ENCODE measurements around the gene KCNH2.

The KCNH2 gene

DNA sequence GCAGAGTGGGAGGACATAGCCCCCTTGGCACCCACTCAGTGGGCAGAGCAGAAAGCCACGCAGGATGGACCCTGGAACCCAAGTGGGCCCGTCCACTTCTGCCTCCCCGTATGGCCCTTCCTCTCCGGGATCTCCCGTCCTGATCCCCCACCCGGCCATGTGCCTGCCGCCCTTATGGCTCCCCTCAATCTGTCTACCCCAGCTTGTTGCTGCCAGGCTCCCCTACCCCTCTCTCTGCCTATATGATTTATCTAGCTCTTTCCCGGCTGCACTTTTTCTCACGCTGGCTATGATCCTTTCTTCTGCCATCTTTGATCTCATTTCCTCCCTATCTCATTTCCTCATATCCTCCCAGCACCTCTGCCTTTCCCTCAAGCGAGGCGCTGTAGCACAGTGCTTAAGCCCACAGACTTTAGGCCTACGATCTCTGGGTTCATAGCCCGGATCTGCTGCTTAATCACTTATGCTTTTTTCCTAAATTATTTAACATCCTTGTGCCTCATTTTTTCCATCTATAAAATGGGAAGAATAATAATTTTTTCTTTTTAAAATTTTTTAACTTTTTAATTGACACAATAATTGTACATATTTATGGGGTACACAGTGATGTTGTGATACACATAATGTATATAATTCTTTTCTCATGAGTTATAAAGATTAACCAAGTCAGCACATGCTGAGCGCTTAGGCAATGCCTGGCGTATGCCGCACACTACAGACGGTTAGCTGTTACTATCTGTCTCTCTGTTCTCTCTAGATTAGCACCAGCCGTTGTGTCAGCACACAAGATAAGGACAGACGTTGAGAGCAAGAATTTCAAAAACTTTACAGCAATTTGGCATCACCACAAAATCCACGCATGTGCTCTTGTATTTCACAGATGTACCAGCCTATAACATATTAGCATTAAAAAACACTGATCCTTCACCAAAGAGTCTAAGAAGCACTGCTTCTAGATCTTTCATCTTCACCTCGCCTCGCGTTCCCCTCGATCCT lies 18.1 kb downstream of the KCNH2 start:
- no peak for DNase-seq (ENCODE audit: low spot score)

DNA sequence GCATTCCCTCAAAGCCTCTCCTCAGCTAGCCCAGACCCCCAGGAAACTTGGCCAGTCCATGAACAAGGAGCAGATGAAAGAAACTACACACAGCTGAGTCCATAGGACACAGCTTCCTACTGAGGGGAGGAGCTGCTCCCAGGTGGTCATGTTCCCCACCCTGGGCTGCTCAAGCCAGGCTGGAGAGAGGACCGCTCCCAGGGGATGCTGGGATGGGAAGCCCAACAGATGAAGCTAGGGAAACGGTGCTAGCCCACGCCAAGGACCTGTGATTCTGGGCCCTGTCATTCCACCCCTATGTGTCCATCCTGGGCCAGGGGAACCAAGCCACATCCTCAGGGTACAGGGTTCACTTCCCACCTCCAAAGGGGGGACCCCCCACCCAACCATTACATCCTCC lies 19.0 kb downstream of the KCNH2 start:
- no peak for DNase-seq (ENCODE audit: low spot score)

- no peak for DNase-seq (ENCODE audit: low spot score)
Observed at GRCh38 chr7:150958597-150958996, 19.5 kb downstream of the KCNH2 start.

GRCh38 chr7:150958062-150958552 lies 20.0 kb downstream of the KCNH2 start:
- no peak for DNase-seq (ENCODE audit: low spot score)

DNA sequence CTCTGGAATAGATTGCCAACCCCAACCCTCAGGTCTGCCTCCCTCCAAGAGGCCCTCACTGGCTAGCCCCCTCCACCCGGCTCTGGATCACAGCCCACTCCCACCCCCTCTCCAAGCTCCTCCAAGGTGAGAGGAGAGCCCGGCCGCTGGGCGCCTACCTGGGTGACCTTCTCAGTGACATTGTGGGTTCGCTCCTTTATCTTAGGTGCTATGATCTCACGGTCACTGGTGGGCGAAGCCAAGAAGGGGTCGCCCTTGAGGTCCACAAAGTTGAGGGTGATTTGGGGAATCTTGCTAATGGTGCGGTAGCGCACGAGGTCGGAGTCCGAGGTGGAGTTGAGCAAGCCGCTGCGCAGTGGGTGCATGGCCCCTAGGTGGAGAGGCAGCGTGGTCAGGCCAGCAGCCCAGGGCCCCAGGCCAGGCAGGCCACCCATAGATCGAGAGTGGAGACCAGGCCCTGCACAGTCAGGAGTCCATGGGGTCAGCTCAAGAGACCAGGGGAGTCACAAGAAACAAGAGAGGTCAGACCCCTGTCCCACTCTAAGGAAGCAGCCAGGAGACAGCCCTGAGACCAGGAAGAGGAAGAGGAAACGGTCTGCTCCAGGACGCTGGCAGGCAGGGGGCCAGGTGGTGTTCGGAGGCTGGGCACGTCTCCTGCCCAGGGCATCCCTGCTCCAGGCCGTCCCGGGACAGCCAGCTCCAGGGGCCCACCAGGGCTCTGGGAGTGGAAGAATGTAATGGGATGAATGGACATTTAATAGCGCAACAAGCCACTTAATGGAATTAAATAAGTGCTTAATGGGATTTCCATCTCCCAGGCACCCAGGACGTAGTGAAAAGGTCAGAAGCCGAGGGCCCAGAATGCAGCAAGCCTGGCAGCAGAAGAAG lies 20.7 kb downstream of the KCNH2 start:
- DNase-seq (ENCODE audit: low spot score) = no peak

- DNase-seq (ENCODE audit: low spot score) = no peak
Observed at GRCh38 chr7:150956395-150957132, 21.6 kb downstream of the KCNH2 start.

DNA sequence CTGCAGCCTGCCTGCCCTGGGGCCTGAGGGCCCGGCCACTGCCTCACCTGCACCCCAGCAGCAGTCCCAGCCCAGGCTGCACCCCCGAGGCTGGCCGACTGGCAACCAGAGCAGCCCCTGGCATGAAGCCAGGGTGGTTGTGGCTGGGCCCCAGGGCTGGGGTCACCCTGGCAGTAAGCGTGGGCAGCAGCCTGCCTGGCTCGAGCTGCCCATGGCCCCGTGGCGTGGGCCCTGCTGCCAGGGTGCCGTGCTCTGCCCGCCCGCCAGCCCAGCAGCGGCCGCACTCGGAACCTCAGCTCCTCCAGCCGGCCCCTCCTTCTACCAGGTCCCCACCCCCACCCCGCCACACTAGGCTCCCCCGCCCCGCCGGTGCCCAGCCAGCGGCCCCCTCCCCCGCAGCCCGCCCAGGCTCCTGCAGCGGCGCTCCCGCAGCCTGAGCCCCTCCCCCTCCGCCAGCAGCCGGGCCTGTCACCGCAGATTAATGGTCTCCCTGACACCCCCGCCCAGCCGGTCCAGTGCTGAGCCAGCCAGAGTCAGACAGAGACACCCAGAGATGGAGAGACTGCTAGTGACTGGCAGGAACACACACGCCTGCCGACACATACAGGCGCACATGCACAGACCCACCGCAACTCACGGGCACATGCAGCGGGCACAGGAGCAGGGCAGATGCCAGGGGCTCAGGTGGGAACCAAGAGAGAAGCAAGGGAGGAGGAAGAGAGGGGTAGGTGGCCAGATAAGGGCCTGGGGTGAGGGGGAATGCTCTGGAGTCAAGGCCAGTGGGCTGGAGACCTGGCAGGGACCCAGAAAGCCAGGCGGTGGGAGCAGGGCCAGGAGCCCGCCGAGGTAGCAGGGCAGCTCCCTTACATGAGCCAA lies 22.4 kb downstream of the KCNH2 start:
- DNase-seq (ENCODE audit: low spot score) = no peak

DNA sequence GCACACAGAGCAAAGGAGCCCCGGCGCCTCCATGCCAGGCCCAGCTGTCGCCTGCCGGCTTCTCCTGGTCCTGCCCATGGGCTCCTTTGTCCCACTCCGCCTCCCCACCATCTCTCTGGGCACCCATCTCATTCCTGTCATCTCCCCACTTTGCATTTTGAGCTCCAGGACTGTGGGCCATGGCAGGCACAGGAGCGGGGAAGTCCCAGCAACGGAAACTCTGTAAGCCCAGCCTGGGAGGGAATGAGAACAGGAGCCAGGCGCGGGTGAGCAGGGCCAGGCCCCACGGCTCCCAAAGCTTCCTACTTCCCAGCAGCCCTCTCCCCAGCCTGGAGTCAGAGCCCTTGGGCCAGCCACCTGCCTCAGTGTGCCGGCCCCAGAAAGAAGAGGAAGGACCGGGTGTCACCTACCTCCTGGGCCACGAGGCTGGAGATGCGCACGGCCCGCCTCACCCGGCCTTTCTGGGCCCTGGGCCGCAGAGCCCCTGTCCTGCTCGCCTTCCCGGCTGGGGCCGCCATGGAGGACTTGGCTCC lies 23.1 kb downstream of the KCNH2 start:
- DNase-seq (ENCODE audit: low spot score) = no peak

- no peak for DNase-seq (ENCODE audit: low spot score)
Observed at GRCh38 chr7:150954201-150954985, 23.7 kb downstream of the KCNH2 start.

DNA sequence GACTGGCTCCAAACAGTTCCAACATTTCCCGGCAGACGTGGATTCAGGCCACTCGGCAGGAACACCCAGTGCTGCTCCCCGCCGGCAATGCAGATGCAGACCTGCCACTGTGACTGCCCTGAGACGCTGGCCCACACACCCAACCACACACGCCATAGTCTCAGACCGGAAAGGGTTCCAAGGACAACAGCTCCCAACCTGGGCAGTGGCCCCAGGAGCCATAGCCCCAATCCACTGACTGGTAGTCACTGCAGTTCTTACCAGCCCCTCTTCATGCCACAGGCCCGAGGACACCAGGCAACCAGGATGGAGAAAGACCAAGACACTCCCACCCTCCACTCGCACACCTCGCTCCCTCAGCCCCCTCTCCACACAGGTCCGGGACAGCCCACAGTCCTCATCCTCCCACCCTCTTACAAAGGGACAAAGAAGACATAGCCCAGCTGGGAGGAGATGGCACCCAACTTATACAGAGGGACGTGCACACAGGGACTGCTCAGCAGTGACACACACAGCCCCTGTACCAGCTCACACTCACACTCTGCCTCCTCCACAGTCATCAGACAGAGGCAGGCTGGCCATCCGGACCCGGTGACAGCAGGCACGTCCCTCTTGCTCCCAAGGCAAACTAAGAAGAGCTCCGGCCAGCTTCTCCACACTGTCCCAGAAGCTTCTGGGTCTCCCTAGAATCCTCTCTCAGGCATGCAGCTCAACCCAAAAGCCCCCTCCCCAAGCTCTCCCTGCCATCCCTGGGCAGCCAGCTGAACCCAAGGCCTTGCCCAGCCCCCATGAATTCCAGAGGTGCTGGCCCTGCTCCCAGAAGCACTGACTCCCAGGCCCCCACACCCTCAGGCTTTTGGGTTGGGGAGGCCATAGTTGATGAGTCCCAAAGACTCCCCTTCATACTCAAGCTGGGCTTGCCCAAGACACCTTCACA lies 24.8 kb downstream of the KCNH2 start:
- DNase-seq (ENCODE audit: low spot score) = no peak

DNA sequence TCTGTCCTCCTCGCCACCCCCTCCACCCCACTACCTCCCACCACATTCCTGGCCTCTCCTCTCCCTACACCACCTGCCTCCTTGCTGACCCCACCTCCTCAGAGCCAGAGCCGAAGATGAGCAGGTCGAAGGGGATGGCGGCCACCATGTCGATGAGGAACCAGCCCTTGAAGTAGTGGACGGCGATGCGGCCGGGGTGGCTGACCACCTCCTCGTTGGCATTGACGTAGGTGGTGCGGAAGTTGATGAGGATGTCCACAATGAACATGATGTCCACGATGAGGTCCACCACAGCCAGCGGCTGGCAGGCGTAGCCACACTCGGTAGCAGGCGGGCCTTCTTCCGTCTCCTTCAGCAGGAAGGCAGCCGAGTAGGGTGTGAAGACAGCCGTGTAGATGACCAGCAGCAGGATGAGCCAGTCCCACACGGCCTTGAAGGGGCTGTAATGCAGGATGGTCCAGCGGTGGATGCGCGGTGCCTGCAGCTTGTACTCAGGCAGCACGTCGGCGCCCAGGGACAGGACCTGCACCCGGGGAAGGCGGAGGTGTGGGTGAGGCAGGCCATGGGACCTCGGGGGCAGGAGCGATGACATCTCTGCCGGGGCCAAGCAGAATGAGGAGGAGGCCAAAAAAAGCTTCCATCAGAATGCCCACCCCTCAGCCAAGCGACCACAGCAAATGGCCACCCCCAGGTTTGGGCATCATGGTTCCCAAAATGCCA lies 25.6 kb downstream of the KCNH2 start:
- no peak for DNase-seq (ENCODE audit: low spot score)

GRCh38 chr7:150951521-150951920 lies 26.6 kb downstream of the KCNH2 start:
- DNase-seq (ENCODE audit: low spot score) = no peak

DNA sequence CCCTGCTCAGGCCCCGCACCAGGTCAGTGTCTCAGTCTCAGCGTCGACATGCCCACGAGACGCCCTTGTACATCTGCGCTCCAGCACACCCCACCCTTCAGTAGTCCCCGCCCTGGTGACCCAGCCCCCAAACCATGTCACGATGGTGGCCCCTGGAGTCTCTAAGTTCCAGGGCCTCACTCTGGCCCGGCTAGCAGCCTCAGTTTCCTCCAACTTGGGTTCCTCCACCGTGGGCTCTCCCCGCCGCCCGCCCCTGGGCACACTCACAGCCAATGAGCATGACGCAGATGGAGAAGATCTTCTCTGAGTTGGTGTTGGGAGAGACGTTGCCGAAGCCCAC lies 27.0 kb downstream of the KCNH2 start:
- DNase-seq (ENCODE audit: low spot score) = no peak

- no peak for DNase-seq (ENCODE audit: low spot score)
Observed at GRCh38 chr7:150950496-150951180, 27.5 kb downstream of the KCNH2 start.

DNA sequence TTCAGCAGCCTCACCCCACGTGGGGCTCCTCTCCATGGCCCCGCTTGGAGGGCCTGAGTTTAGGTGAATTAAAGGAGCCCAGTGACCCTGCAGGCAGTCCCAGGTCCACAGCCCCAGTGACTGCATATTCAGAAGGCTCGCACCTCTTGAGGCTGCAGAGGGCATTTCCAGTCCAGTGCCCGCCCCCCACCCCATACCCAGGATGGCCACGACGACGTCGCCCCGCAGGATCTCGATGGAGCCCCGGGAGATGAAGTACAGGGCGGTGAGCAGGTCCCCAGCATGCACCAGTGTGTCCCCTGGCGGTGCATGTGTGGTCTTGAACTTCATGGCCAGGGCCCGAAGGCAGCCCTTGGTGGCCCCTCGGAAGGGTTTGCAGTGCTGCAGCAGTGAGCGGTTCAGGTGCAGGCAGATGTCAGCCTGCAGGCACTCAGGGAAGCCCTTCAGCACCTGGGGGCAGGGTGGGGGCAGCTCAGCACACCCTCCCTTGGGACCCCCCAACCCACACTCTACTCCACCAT lies 28.1 kb downstream of the KCNH2 start:
- DNase-seq (ENCODE audit: low spot score) = no peak

DNA sequence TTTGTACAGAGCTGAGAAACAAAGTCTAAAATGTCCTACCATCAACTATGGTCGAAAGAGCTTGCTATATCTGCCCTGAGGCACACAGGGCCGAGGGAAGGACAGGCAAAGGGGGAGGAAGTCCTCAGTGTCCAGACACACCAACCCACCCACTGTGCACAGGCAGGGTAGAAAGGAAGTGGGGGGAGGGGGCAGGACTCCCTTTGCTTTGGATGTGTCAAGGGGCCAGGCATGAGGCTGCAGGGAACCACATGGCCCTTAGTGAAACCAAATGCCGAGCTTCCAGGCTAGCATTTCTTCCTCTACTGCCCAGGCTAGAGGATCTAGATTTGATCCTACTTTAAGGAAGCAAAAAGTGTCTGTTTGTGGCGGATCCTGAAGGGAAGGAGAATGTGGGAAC lies 28.6 kb downstream of the KCNH2 start:
- DNase-seq (ENCODE audit: low spot score) = no peak

- no peak for DNase-seq (ENCODE audit: low spot score)
Observed at GRCh38 chr7:150948791-150949251, 29.3 kb downstream of the KCNH2 start.

All from Ammon's horn (tissue), 1 donor.